WTC11 (cell line): ENCODE results near the gene DNAAF1. TPM values are rescaled to one million over a fixed set of nuclear protein-coding genes. Genes with fewer than 3 reads are reported as not detected.

Experiments
- ATAC-seq: fragments of 200-7000 bp; cut with Tn5 transposase; 2 replicates; pipeline ENCODE4 v1.10.0; 2021; ENCODE audit warnings: mild to moderate bottlenecking, moderate library complexity
- CTCF ChIA-PET: fragments of 300-600 bp; sonication (Branson Sonifier 250); formaldehyde crosslinking; loops from one replicate; lab custom pipeline; 2021; ENCODE audit warnings: antibody characterized with exemption; lab: Charles Lee
- POLR2A ChIA-PET: fragments of 350-600 bp; sonication (Branson Sonifier 250); formaldehyde crosslinking; loops from one replicate; lab custom pipeline; 2021; ENCODE audit warnings: antibody characterized with exemption; lab: Charles Lee
- DNase-seq: peaks from one replicate; pipeline ENCODE4 v3.0.0; 2021; ENCODE audit warnings: low spot score
- H3K27ac Mint-ChIP-seq: 2 replicates; pipeline ENCODE4 v1.8.0; 2021; ENCODE audit warnings: mixed read lengths
- H3K27me3 Mint-ChIP-seq: 2 replicates; pipeline ENCODE4 v1.8.0; 2021; ENCODE audit warnings: low read depth, mild to moderate bottlenecking, moderate library complexity, mixed read lengths
- H3K36me3 Mint-ChIP-seq: 2 replicates; pipeline ENCODE4 v1.8.0; 2021; ENCODE audit warnings: mixed read lengths
- H3K4me1 Mint-ChIP-seq: 2 replicates; pipeline ENCODE4 v1.8.0; 2022; ENCODE audit warnings: mixed read lengths
- H3K4me3 Mint-ChIP-seq: 2 replicates; pipeline ENCODE4 v1.8.0; 2021; ENCODE audit warnings: mild to moderate bottlenecking, moderate library complexity, mixed read lengths
- H3K9me3 Mint-ChIP-seq: 2 replicates; pipeline ENCODE4 v1.8.0; 2021; ENCODE audit warnings: mixed read lengths
- AR ChIP-seq: fragments of 250-450 bp; sonication (Bioruptor Pico); IDR thresholded peaks from 2 replicates; pipeline ENCODE4 v1.9.0; 2021; ENCODE audit warnings: mild to moderate bottlenecking
- ATF1 ChIP-seq: sonication (generic); formaldehyde crosslinking; IDR thresholded peaks from 2 replicates; pipeline ENCODE4 v1.8.1; 2023; ENCODE audit warnings: mild to moderate bottlenecking, moderate library complexity, missing genetic modification reagents
- CREM ChIP-seq: sonication (generic); formaldehyde crosslinking; IDR thresholded peaks from 2 replicates; pipeline ENCODE4 v1.8.1; 2022; ENCODE audit warnings: mild to moderate bottlenecking, missing genetic modification reagents, moderate library complexity
- E2F4 ChIP-seq: sonication (generic); formaldehyde crosslinking; IDR thresholded peaks from 2 replicates; pipeline ENCODE4 v1.8.1; 2022; ENCODE audit warnings: low read depth, mild to moderate bottlenecking, moderate library complexity, missing genetic modification reagents, borderline replicate concordance
- ELF4 ChIP-seq: sonication (generic); formaldehyde crosslinking; IDR thresholded peaks from 2 replicates; pipeline ENCODE4 v1.8.1; 2022; ENCODE audit warnings: low read depth, mild to moderate bottlenecking, moderate library complexity, missing genetic modification reagents
- HMGA2 ChIP-seq: fragments of 250-450 bp; sonication (Bioruptor Pico); IDR thresholded peaks from 2 replicates; pipeline ENCODE4 v1.4.0; 2021; ENCODE audit warnings: mild to moderate bottlenecking, moderate library complexity
- IRF2 ChIP-seq: sonication (generic); formaldehyde crosslinking; IDR thresholded peaks from 2 replicates; pipeline ENCODE4 v1.8.0; 2022; ENCODE audit warnings: low read depth, missing genetic modification reagents, borderline replicate concordance
- JUN ChIP-seq: sonication (generic); formaldehyde crosslinking; IDR thresholded peaks from 2 replicates; pipeline ENCODE4 v1.8.0; 2023; ENCODE audit warnings: mild to moderate bottlenecking, missing genetic modification reagents
- MLX ChIP-seq: sonication (generic); formaldehyde crosslinking; IDR thresholded peaks from 2 replicates; pipeline ENCODE4 v1.8.1; 2023; ENCODE audit warnings: mild to moderate bottlenecking, missing genetic modification reagents, moderate library complexity
- NFATC4 ChIP-seq: fragments of 250-450 bp; sonication (Bioruptor Pico); IDR thresholded peaks from 2 replicates; pipeline ENCODE4 v1.9.0; 2021; ENCODE audit warnings: mild to moderate bottlenecking
- RORB ChIP-seq: fragments of 250-450 bp; sonication (Bioruptor Pico); IDR thresholded peaks from 2 replicates; pipeline ENCODE4 v1.9.0; 2021; ENCODE audit warnings: mild to moderate bottlenecking
- SMAD3 ChIP-seq: sonication (generic); formaldehyde crosslinking; IDR thresholded peaks from 2 replicates; pipeline ENCODE4 v1.8.0; 2022; ENCODE audit warnings: missing genetic modification reagents, mild to moderate bottlenecking, borderline replicate concordance
- TEAD1 ChIP-seq: sonication (generic); formaldehyde crosslinking; IDR thresholded peaks from 2 replicates; pipeline ENCODE4 v1.8.0; 2022; ENCODE audit warnings: mild to moderate bottlenecking, missing genetic modification reagents
- TP53 ChIP-seq: sonication (generic); formaldehyde crosslinking; IDR thresholded peaks from 2 replicates; pipeline ENCODE4 v1.8.1; 2023; ENCODE audit warnings: mild to moderate bottlenecking, missing genetic modification reagents
- ZBTB43 ChIP-seq: sonication (generic); formaldehyde crosslinking; IDR thresholded peaks from 2 replicates; pipeline ENCODE4 v1.8.1; 2023; ENCODE audit warnings: mild to moderate bottlenecking, missing genetic modification reagents
- ZNF138 ChIP-seq: sonication (generic); formaldehyde crosslinking; conservative IDR thresholded peaks from 2 replicates; pipeline ENCODE4 v1.8.1; 2022; ENCODE audit warnings: mild to moderate bottlenecking, moderate library complexity, missing genetic modification reagents
- ZNF263 ChIP-seq: sonication (generic); formaldehyde crosslinking; IDR thresholded peaks from 2 replicates; pipeline ENCODE4 v1.8.1; 2022; ENCODE audit warnings: low read depth, mild to moderate bottlenecking, moderate library complexity, missing genetic modification reagents
- total RNA-seq: library from RNA; stranded (reverse); gene quantifications from 3 replicates; pipeline ENCODE4 v1.2.3, GENCODE V29; 2021

The DNAAF1 gene
- total RNA-seq, 1 experiment from 2014 or later, result 0.20 TPM

- TF ChIP-seq ZNF263 (no peak), AR (no peak), ZNF138 (no peak)
- TF ChIP-seq, all 79 proteins: peak for 0
Observed at GRCh38 chr16:84220851-84221250, 75.7 kb downstream of the DNAAF1 start (continued).

- TF ChIP-seq ZBTB43, result no peak
- no peak for TF ChIP-seq MLX (CRISPR knock-in tag)
- TF ChIP-seq CREM (CRISPR knock-in tag), result no peak
- no peak for TF ChIP-seq SMAD3 (CRISPR knock-in tag)
- no peak overlapping the region for H3K4me3 Mint-ChIP-seq
- no peak overlapping the region for H3K27ac Mint-ChIP-seq
- ATAC-seq, result no peak
- CTCF ChIA-PET, result interaction anchor here (2.3 kb wide), 1 partner anchor 84 kb away, joined by 6 read pairs; no protein-coding TSS in a partner anchor
- H3K4me1 Mint-ChIP-seq, result peaks cover 15% of the 10 kb centered on the region
- H3K27me3 Mint-ChIP-seq, result no peaks in the 10 kb centered on the region
- POLR2A ChIA-PET, result no interaction called here
- DNase-seq, result no peak
- H3K36me3 Mint-ChIP-seq, result no peaks in the 10 kb centered on the region
- no peaks in the 10 kb centered on the region for H3K9me3 Mint-ChIP-seq
Observed at GRCh38 chr16:84223456-84223855, 78.3 kb downstream of the DNAAF1 start.

GRCh38 chr16:84224554-84224953, 79.4 kb downstream of the DNAAF1 start:
- Mint-ChIP-seq H3K4me3 (no peak overlapping the region), H3K4me1 (peaks cover 12% of the 10 kb centered on the region), H3K27ac (no peak overlapping the region), H3K27me3 (no peaks in the 10 kb centered on the region), H3K36me3 (no peaks in the 10 kb centered on the region), H3K9me3 (no peaks in the 10 kb centered on the region)
- TF ChIP-seq ELF4 (CRISPR knock-in tag) (no peak), TEAD1 (no peak), RORB (no peak), ZNF138 (no peak), HMGA2 (CRISPR knock-in tag) (no peak), JUN (no peak), NFATC4 (CRISPR knock-in tag) (no peak), ATF1 (CRISPR knock-in tag) (no peak)
- DNase-seq (no peak), ATAC-seq (no peak)
- POLR2A ChIA-PET, result no interaction called here
- CTCF ChIA-PET, result no interaction called here

- DNase-seq (no peak), ATAC-seq (no peak)
- CTCF ChIA-PET, result interaction anchor here (0.9 kb wide), 1 partner anchor 38 kb away, joined by 4 read pairs; the partner anchor contains the start of gene TAF1C
- TF ChIP-seq TEAD1, result no peak
- no peak for TF ChIP-seq IRF2
- no peak for TF ChIP-seq TP53 (CRISPR knock-in tag)
- no peak for TF ChIP-seq E2F4 (CRISPR knock-in tag)
- no peak for TF ChIP-seq HMGA2 (CRISPR knock-in tag)
- TF ChIP-seq, all 79 proteins: peak for 0
- POLR2A ChIA-PET, result no interaction called here
- peaks cover 12% of the 10 kb centered on the region for H3K4me1 Mint-ChIP-seq
- H3K27me3 Mint-ChIP-seq, result no peaks in the 10 kb centered on the region
- no peaks in the 10 kb centered on the region for H3K36me3 Mint-ChIP-seq
- no peak overlapping the region for H3K4me3 Mint-ChIP-seq
- H3K27ac Mint-ChIP-seq, result no peak overlapping the region
- H3K9me3 Mint-ChIP-seq, result no peaks in the 10 kb centered on the region
Observed at GRCh38 chr16:84225126-84225525, 80.0 kb downstream of the DNAAF1 start.
